Liver (tissue), 3 donors: ENCODE results near the gene SLC44A1.

ENCODE experiments used
- CTCF ChIP-seq: fragments of 150-350 bp; IDR thresholded peaks from 2 replicates; pipeline ENCODE4 v1.5.1; 2017; ENCODE audit warnings: improper control_type of control experiment, low read depth, low read length; ENCODE audit not compliant: missing input control
- EGR1 ChIP-seq, 2 donors: IDR thresholded peaks; 2 replicates each; pipeline ENCODE4 v1.6.1; 2016 to 2018; ENCODE audit warnings: antibody characterized with exemption in 2 of 2, low read depth in 2 of 2
- FOXA1 ChIP-seq: IDR thresholded peaks from 2 replicates; pipeline ENCODE4 v1.6.1; 2016; ENCODE audit warnings: antibody characterized with exemption
- GABPA ChIP-seq, 2 donors: IDR thresholded peaks in 1 of 2; conservative IDR thresholded peaks in 1 of 2; 2 replicates each; pipeline ENCODE4 v1.6.1; 2016; ENCODE audit warnings: antibody characterized with exemption in 2 of 2, mild to moderate bottlenecking in 1 of 2, moderate library complexity in 1 of 2
- HNF4A ChIP-seq, 2 donors: conservative IDR thresholded peaks; 2 replicates each; pipeline ENCODE4 v1.6.1; 2016; ENCODE audit warnings: antibody characterized with exemption in 2 of 2, mild to moderate bottlenecking in 2 of 2
- JUND ChIP-seq, 2 donors: IDR thresholded peaks; 2 replicates each; pipeline ENCODE4 v1.6.1; 2016; ENCODE audit warnings: antibody characterized with exemption in 2 of 2
- MAX ChIP-seq: IDR thresholded peaks from 2 replicates; pipeline ENCODE4 v1.6.1; 2016; ENCODE audit warnings: antibody characterized with exemption
- RAD21 ChIP-seq, 2 donors: IDR thresholded peaks; 2 replicates each; pipeline ENCODE4 v1.6.1; 2016; ENCODE audit warnings: antibody characterized with exemption in 2 of 2, mild to moderate bottlenecking in 2 of 2
- RXRA ChIP-seq, 2 donors: IDR thresholded peaks; 2 replicates each; pipeline ENCODE4 v1.6.1; 2017 to 2018; ENCODE audit warnings: antibody characterized with exemption in 2 of 2, mild to moderate bottlenecking in 1 of 2
- SP1 ChIP-seq: IDR thresholded peaks from 2 replicates; pipeline ENCODE4 v1.6.1; 2018; ENCODE audit warnings: antibody characterized with exemption, mild to moderate bottlenecking
- TAF1 ChIP-seq: conservative IDR thresholded peaks from 2 replicates; pipeline ENCODE4 v1.6.1; 2016; ENCODE audit warnings: antibody characterized with exemption, mild to moderate bottlenecking
- YY1 ChIP-seq: IDR thresholded peaks from 2 replicates; pipeline ENCODE4 v1.6.1; 2016; ENCODE audit warnings: antibody characterized with exemption, mild to moderate bottlenecking
- TF ChIP-seq, protein P1 (sequence below): IDR thresholded peaks from 2 replicates; pipeline ENCODE4 v1.6.1; 2016; ENCODE audit warnings: antibody characterized with exemption, mild to moderate bottlenecking
- TF ChIP-seq, protein P2 (sequence below): IDR thresholded peaks from 2 replicates; pipeline ENCODE4 v1.6.1; 2016; ENCODE audit warnings: antibody characterized with exemption
- donor health status: healthy.
- donor health status: healthy.

DNA sequence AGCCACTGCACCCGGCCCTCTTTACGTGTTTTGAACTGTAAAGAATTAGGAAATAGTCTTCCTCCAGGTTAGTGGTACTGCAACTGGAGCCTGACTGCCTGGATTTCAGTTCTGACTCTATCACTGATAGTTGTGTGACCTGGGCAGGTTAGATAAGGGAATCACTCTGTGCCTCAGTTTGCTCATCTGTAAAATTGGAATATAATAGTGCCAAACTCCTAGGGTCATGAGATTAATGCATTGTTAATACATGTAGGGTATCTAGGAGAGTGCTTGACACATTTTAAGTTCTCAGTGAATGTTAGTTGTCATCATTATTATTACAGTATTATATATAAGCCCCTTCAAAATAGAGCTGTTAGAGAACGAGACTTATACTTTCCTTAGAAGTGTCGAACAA, 130.9 kb downstream of the SLC44A1 start:
- TF ChIP-seq CTCF (no peak), TAF1 (no peak), GABPA (IDR thresholded peaks at IDR 0.05 in 1 of 2, conservative IDR thresholded peaks at IDR 0.05 in 1 of 2) (no peak), HNF4A (conservative IDR thresholded peaks at IDR 0.05) (no peak), YY1 (no peak), FOXA1 (no peak), MAX (no peak), JUND (IDR thresholded peaks at IDR 0.05) (no peak), EGR1 (IDR thresholded peaks at IDR 0.05; ENCODE audit: low read depth in 2 of 2) (no peak), RAD21 (IDR thresholded peaks at IDR 0.05) (no peak), RXRA (IDR thresholded peaks at IDR 0.05) (no peak), SP1 (no peak)
- TF ChIP-seq, protein P1, sequence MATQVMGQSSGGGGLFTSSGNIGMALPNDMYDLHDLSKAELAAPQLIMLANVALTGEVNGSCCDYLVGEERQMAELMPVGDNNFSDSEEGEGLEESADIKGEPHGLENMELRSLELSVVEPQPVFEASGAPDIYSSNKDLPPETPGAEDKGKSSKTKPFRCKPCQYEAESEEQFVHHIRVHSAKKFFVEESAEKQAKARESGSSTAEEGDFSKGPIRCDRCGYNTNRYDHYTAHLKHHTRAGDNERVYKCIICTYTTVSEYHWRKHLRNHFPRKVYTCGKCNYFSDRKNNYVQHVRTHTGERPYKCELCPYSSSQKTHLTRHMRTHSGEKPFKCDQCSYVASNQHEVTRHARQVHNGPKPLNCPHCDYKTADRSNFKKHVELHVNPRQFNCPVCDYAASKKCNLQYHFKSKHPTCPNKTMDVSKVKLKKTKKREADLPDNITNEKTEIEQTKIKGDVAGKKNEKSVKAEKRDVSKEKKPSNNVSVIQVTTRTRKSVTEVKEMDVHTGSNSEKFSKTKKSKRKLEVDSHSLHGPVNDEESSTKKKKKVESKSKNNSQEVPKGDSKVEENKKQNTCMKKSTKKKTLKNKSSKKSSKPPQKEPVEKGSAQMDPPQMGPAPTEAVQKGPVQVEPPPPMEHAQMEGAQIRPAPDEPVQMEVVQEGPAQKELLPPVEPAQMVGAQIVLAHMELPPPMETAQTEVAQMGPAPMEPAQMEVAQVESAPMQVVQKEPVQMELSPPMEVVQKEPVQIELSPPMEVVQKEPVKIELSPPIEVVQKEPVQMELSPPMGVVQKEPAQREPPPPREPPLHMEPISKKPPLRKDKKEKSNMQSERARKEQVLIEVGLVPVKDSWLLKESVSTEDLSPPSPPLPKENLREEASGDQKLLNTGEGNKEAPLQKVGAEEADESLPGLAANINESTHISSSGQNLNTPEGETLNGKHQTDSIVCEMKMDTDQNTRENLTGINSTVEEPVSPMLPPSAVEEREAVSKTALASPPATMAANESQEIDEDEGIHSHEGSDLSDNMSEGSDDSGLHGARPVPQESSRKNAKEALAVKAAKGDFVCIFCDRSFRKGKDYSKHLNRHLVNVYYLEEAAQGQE = no peak
- TF ChIP-seq, protein P2, sequence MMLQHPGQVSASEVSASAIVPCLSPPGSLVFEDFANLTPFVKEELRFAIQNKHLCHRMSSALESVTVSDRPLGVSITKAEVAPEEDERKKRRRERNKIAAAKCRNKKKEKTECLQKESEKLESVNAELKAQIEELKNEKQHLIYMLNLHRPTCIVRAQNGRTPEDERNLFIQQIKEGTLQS = no peak
